Loucy (cell line): ENCODE measurements around the gene RIPOR2.

Experiments used
- H2AFZ ChIP-seq: fragments of 200-600 bp; sonication (generic); 2 replicates; pipeline ENCODE4 v1.6.0; 2016; ENCODE audit warnings: antibody characterized with exemption, mild to moderate bottlenecking, low read length, moderate library complexity
- H3F3A ChIP-seq: fragments of 200-600 bp; 2 replicates; pipeline ENCODE4 v1.6.0; 2016; ENCODE audit warnings: antibody characterized with exemption, low read depth, mild to moderate bottlenecking
- H3K27me3 ChIP-seq: fragments of 200-600 bp; sonication (generic); 2 replicates; pipeline ENCODE4 v1.6.1; 2014; ENCODE audit warnings: low read length, mild to moderate bottlenecking; ENCODE audit not compliant: insufficient read depth, poor library complexity, severe bottlenecking
- H3K36me3 ChIP-seq: fragments of 200-600 bp; sonication (generic); 2 replicates; pipeline ENCODE4 v1.6.1; 2016; ENCODE audit warnings: low read length; ENCODE audit not compliant: insufficient read depth
- H3K4me1 ChIP-seq: fragments of 200-600 bp; sonication (generic); 2 replicates; pipeline ENCODE4 v1.5.1; 2014; ENCODE audit warnings: low read length, mild to moderate bottlenecking; ENCODE audit not compliant: insufficient read depth, poor library complexity, severe bottlenecking
- H3K4me2 ChIP-seq: fragments of 200-600 bp; sonication (generic); 2 replicates; pipeline ENCODE4 v1.6.0; 2014; ENCODE audit warnings: antibody characterized with exemption, low read length, low read depth, mild to moderate bottlenecking; ENCODE audit not compliant: poor library complexity, severe bottlenecking
- H3K4me3 ChIP-seq: fragments of 200-600 bp; sonication (generic); 2 replicates; pipeline ENCODE4 v1.5.1; 2014; ENCODE audit warnings: low read length, mild to moderate bottlenecking, mixed read lengths; ENCODE audit not compliant: poor library complexity, severe bottlenecking
- H3K79me2 ChIP-seq: fragments of 200-600 bp; sonication (generic); 2 replicates; pipeline ENCODE4 v1.6.1; 2014; ENCODE audit warnings: low read length; ENCODE audit not compliant: insufficient read depth
- H3K9ac ChIP-seq: fragments of 200-600 bp; sonication (generic); 2 replicates; pipeline ENCODE4 v1.6.0; 2014; ENCODE audit warnings: mild to moderate bottlenecking, low read depth, low read length, moderate library complexity; ENCODE audit not compliant: poor library complexity, severe bottlenecking
- H3K9me2 ChIP-seq: fragments of 200-600 bp; sonication (generic); replicated peaks from 2 replicates; pipeline ENCODE4 v1.6.1; 2016; ENCODE audit warnings: low read depth, low read length, mixed read lengths
- H3K9me3 ChIP-seq: fragments of 200-600 bp; sonication (generic); 2 replicates; pipeline ENCODE4 v1.6.1; 2014; ENCODE audit warnings: mild to moderate bottlenecking, antibody characterized with exemption, low read length, low read depth; ENCODE audit not compliant: insufficient read depth
- H4K20me1 ChIP-seq: fragments of 200-600 bp; sonication (generic); 2 replicates; pipeline ENCODE4 v1.6.0; 2014; ENCODE audit warnings: antibody characterized with exemption, low read length, mild to moderate bottlenecking; ENCODE audit not compliant: insufficient read depth, poor library complexity, severe bottlenecking
- EZH2phosphoT487 ChIP-seq: fragments of 200-600 bp; IDR thresholded peaks from 2 replicates; pipeline ENCODE4 v1.6.1; 2018; ENCODE audit warnings: antibody characterized with exemption, mild to moderate bottlenecking, moderate library complexity, borderline replicate concordance
- TF ChIP-seq, protein P1 (sequence below): fragments of 200-600 bp; sonication (generic); conservative IDR thresholded peaks from 2 replicates; pipeline ENCODE4 v1.5.1; 2014; ENCODE audit warnings: mild to moderate bottlenecking, antibody characterized with exemption, low read length

The RIPOR2 gene

DNA sequence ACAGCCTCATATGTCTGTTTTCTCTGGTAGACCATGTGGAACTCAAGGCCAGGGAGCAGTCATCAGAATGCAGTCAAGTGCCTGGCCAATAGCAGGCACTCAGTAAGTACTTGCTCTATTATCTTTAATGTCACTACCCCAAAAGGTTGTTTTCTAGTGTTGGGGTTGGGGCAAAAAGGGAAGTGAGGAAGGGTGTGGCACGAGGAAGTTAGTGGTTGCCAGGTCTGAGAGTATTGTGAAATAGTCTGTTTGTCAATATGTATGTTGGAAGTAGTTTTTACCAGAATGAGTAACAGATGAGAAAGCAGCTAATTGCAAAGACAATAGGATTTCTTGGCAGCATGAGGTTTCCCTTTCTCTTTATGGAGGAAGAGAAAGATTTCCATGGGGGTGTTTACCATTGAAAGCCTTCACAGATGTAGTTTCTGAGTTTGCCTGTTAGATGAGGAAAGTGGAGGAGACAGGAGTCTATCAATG, 77.5 kb downstream of the RIPOR2 start:
- no peaks in the 10 kb centered on the region for H3K4me1 ChIP-seq
- no peak overlapping the region for H3K4me2 ChIP-seq
- H3F3A ChIP-seq: no peaks in the 10 kb centered on the region
- no peaks in the 10 kb centered on the region for H3K79me2 ChIP-seq
- no peak overlapping the region for H3K9ac ChIP-seq
- no peaks in the 10 kb centered on the region for H3K9me2 ChIP-seq
- H3K4me3 ChIP-seq: no peak overlapping the region
- H3K27me3 ChIP-seq: no peaks in the 10 kb centered on the region
- H2AFZ ChIP-seq: no peak overlapping the region
- H3K36me3 ChIP-seq: peaks cover 75% of the 10 kb centered on the region; the same call in 1 of the 2 replicates
- TF ChIP-seq EZH2phosphoT487: no peak
- TF ChIP-seq, protein P1, sequence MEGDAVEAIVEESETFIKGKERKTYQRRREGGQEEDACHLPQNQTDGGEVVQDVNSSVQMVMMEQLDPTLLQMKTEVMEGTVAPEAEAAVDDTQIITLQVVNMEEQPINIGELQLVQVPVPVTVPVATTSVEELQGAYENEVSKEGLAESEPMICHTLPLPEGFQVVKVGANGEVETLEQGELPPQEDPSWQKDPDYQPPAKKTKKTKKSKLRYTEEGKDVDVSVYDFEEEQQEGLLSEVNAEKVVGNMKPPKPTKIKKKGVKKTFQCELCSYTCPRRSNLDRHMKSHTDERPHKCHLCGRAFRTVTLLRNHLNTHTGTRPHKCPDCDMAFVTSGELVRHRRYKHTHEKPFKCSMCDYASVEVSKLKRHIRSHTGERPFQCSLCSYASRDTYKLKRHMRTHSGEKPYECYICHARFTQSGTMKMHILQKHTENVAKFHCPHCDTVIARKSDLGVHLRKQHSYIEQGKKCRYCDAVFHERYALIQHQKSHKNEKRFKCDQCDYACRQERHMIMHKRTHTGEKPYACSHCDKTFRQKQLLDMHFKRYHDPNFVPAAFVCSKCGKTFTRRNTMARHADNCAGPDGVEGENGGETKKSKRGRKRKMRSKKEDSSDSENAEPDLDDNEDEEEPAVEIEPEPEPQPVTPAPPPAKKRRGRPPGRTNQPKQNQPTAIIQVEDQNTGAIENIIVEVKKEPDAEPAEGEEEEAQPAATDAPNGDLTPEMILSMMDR: no peak
- no peaks in the 10 kb centered on the region for H4K20me1 ChIP-seq
- no peaks in the 10 kb centered on the region for H3K9me3 ChIP-seq

DNA sequence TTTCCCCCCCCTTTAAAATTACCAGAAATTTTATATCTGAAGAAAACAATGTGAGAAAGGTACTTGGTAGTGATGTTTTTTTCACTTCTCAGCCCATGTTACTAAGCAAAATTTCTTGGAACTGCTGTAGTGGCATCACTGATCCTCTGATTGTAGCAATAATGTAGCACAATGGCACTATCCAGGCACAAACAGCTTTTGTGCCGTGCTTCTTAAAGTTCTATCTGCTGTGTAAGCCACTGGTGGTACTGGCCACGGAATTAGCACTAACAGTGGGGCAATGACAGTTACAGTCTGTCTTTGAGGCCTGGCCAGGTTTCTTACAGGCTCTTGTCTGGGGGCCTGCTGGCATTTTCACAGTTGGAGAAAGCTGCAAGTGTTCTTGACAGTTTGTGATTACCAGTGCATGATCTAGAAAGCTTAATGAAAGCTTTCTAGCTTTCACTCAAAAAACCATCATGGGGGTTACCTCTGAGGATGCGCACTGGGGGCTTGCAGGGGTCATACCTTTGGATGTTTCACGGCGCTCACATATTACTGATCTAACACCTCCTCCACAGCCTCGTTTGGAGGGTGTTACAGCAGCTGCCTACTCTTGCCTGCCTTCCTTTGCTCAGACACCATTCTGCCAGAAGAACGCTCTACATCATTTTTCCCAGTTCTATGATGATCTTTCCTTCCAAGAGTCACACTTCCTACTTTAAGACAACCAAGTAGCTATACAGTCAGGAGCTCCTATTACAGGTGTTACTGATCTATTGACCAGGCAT, 78.7 kb downstream of the RIPOR2 start:
- H3K9ac ChIP-seq: no peak overlapping the region
- H3K36me3 ChIP-seq: peaks cover 73% of the 10 kb centered on the region; the same call in 1 of the 2 replicates
- H3K9me2 ChIP-seq: no peaks in the 10 kb centered on the region
- H3K27me3 ChIP-seq: no peaks in the 10 kb centered on the region
- H3K9me3 ChIP-seq: no peaks in the 10 kb centered on the region
- H3K4me1 ChIP-seq: no peaks in the 10 kb centered on the region
- no peaks in the 10 kb centered on the region for H4K20me1 ChIP-seq
- H3F3A ChIP-seq: no peaks in the 10 kb centered on the region
- H3K4me3 ChIP-seq: no peak overlapping the region
- H3K4me2 ChIP-seq: no peak overlapping the region
- no peak overlapping the region for H2AFZ ChIP-seq
- H3K79me2 ChIP-seq: no peaks in the 10 kb centered on the region
- TF ChIP-seq, protein P1: no peak
- no peak for TF ChIP-seq EZH2phosphoT487

DNA sequence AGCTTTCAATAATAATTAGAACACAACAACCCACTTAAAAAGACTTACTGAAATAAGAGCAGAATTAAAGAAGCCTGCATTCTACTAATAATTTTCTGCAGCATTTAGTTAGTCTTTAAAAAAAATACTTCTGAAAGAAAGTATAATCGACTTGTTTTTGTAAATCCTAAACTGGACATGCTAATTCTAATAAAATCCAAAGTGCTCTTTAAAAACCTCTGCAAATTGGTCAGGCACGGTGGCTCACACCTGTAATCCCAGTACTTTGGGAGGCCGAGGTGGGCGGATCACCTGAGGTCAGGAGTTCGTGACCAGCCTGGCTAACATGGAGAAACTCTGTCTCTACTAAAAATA, 79.5 kb downstream of the RIPOR2 start:
- Histone ChIP-seq H3K4me3 (no peak overlapping the region), H2AFZ (no peak overlapping the region), H3K9me2 (no peaks in the 10 kb centered on the region), H3K4me1 (no peaks in the 10 kb centered on the region), H3K4me2 (no peak overlapping the region), H3F3A (no peaks in the 10 kb centered on the region), H3K36me3 (peaks cover 70% of the 10 kb centered on the region; the same call in 1 of the 2 replicates), H3K9me3 (no peaks in the 10 kb centered on the region), H3K9ac (no peak overlapping the region), H3K79me2 (no peaks in the 10 kb centered on the region), H4K20me1 (no peaks in the 10 kb centered on the region), H3K27me3 (no peaks in the 10 kb centered on the region)
- TF ChIP-seq, protein P1: no peak
- no peak for TF ChIP-seq EZH2phosphoT487
